ENCODE data around the gene MDH2.

DNA sequence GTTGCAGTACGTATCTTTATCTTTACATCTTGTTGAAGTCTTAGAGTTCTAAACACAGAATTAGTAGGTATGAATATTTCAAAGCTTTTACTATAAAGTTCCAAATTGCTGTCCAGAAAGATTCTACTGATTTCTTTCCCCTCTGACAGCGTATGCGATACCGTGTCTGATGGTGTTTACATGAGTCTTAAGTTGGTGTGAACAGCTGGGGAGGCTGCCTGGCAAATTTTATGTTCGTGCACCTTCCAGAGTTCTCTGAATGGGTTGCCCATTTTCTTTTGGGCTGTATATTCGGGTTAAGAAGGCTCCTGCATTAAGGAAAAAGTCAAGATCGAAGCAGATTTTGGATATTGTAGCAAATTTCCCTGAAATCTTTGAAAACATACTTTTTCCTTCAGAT lies 8.3 kb downstream of the MDH2 start:
- TF ChIP-seq, protein P1, sequence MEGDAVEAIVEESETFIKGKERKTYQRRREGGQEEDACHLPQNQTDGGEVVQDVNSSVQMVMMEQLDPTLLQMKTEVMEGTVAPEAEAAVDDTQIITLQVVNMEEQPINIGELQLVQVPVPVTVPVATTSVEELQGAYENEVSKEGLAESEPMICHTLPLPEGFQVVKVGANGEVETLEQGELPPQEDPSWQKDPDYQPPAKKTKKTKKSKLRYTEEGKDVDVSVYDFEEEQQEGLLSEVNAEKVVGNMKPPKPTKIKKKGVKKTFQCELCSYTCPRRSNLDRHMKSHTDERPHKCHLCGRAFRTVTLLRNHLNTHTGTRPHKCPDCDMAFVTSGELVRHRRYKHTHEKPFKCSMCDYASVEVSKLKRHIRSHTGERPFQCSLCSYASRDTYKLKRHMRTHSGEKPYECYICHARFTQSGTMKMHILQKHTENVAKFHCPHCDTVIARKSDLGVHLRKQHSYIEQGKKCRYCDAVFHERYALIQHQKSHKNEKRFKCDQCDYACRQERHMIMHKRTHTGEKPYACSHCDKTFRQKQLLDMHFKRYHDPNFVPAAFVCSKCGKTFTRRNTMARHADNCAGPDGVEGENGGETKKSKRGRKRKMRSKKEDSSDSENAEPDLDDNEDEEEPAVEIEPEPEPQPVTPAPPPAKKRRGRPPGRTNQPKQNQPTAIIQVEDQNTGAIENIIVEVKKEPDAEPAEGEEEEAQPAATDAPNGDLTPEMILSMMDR (IDR thresholded peaks at IDR 0.05; ENCODE audit: poor library complexity), result no peak
- no peak for TF ChIP-seq EZH2phosphoT487 (IDR thresholded peaks at IDR 0.05; ENCODE audit: low read depth, severe bottlenecking, unreplicated experiment)
- TF ChIP-seq EZH2 (IDR thresholded peaks at IDR 0.05; ENCODE audit: borderline replicate concordance), result no peak

All from hepatocyte (in vitro differentiated cells).